Measurements from ENCODE around the gene RBFOX2.

RBFOX2 gene

GRCh38 chr22:35921044-35921443 lies 107.6 kb downstream of the RBFOX2 start:
- no peak overlapping the region for H3K4me3 ChIP-seq (ENCODE audit: low read depth, low read length)
- TF ChIP-seq CTCF (IDR thresholded peaks at IDR 0.05; ENCODE audit: borderline replicate concordance, insufficient read depth, low read depth, low read length) = no peak

- no peak for TF ChIP-seq CTCF (IDR thresholded peaks at IDR 0.05; ENCODE audit: borderline replicate concordance, insufficient read depth, low read depth, low read length)
- H3K4me3 ChIP-seq (ENCODE audit: low read depth, low read length) = no peak overlapping the region
Observed at GRCh38 chr22:35919002-35919542, 109.6 kb downstream of the RBFOX2 start.

GRCh38 chr22:35918456-35918855 lies 110.2 kb downstream of the RBFOX2 start:
- no peak overlapping the region for H3K4me3 ChIP-seq (ENCODE audit: low read depth, low read length)
- TF ChIP-seq CTCF (IDR thresholded peaks at IDR 0.05; ENCODE audit: borderline replicate concordance, insufficient read depth, low read depth, low read length) = no peak

- no peak for TF ChIP-seq CTCF (IDR thresholded peaks at IDR 0.05; ENCODE audit: borderline replicate concordance, insufficient read depth, low read depth, low read length)
- no peak overlapping the region for H3K4me3 ChIP-seq (ENCODE audit: low read depth, low read length)
Observed at GRCh38 chr22:35917651-35918050, 111.0 kb downstream of the RBFOX2 start.

GRCh38 chr22:35915477-35916013 lies 113.1 kb downstream of the RBFOX2 start:
- no peak for TF ChIP-seq CTCF (IDR thresholded peaks at IDR 0.05; ENCODE audit: borderline replicate concordance, insufficient read depth, low read depth, low read length)
- H3K4me3 ChIP-seq (ENCODE audit: low read depth, low read length) = no peak overlapping the region

GRCh38 chr22:35914665-35915476 lies 113.8 kb downstream of the RBFOX2 start:
- H3K4me3 ChIP-seq (ENCODE audit: low read depth, low read length) = no peak overlapping the region
- no peak for TF ChIP-seq CTCF (IDR thresholded peaks at IDR 0.05; ENCODE audit: borderline replicate concordance, insufficient read depth, low read depth, low read length)

GRCh38 chr22:35914357-35914664 lies 114.3 kb downstream of the RBFOX2 start:
- TF ChIP-seq CTCF (IDR thresholded peaks at IDR 0.05; ENCODE audit: borderline replicate concordance, insufficient read depth, low read depth, low read length) = no peak
- H3K4me3 ChIP-seq (ENCODE audit: low read depth, low read length) = no peak overlapping the region

All from GM12875 (cell line).